PC-3 (cell line): ENCODE data around the gene KCNB1. TPM values are rescaled to one million over a fixed set of nuclear protein-coding genes. Genes with fewer than 3 reads are reported as not detected.

Source experiments
- ATAC-seq: fragments of 200-7000 bp; cut with Tn5 transposase; 2 replicates; pipeline ENCODE4 v1.9.1; 2020; ENCODE audit warnings: mild to moderate bottlenecking, moderate library complexity
- BruUV-seq: library from RNA; stranded (reverse); fragments of 400-500 nt; replicated peaks from 2 replicates; lab custom pipeline; 2021; lab: Mats Ljungman, UMichigan
- CTCF ChIA-PET: fragments of 300-600 bp; sonication (Branson Sonifier 250); formaldehyde crosslinking; loops from one replicate; lab custom pipeline; 2022; ENCODE audit warnings: antibody characterized with exemption; lab: Charles Lee
- POLR2A ChIA-PET: fragments of 300-600 bp; sonication (Branson Sonifier 250); formaldehyde crosslinking; loops from one replicate; lab custom pipeline; 2022; ENCODE audit warnings: antibody characterized with exemption; ENCODE audit not compliant: unreplicated experiment; lab: Charles Lee
- DNase-seq: peaks from one replicate; pipeline ENCODE4 v3.0.0-alpha.2; 2015
- H2AFZ ChIP-seq: fragments of 300-600 bp; sonication (generic); 2 replicates; pipeline ENCODE4 v1.6.0; 2016; ENCODE audit warnings: antibody characterized with exemption, low read length
- H3F3A ChIP-seq: fragments of 300-600 bp; sonication (generic); one replicate; pipeline ENCODE4 v1.6.0; 2017; ENCODE audit warnings: antibody characterized with exemption, low read length, control low read depth, mild to moderate bottlenecking; ENCODE audit not compliant: unreplicated experiment
- H3K27ac ChIP-seq: fragments of 300-600 bp; sonication (generic); 2 replicates; pipeline ENCODE4 v1.5.1; 2016; ENCODE audit warnings: mild to moderate bottlenecking, low read length
- H3K27me3 ChIP-seq: fragments of 300-600 bp; sonication (generic); 2 replicates; pipeline ENCODE4 v1.6.1; 2016; ENCODE audit warnings: low read length, mixed read lengths
- H3K36me3 ChIP-seq: fragments of 300-600 bp; sonication (generic); 2 replicates; pipeline ENCODE4 v1.6.1; 2016; ENCODE audit warnings: low read depth, mixed run types, low read length, mixed read lengths
- H3K4me1 ChIP-seq: fragments of 300-600 bp; sonication (generic); 2 replicates; pipeline ENCODE4 v1.5.1; 2016; ENCODE audit warnings: low read length; ENCODE audit not compliant: insufficient read depth
- H3K4me2 ChIP-seq: fragments of 300-600 bp; sonication (generic); 2 replicates; pipeline ENCODE4 v1.6.0; 2016; ENCODE audit warnings: low read length
- H3K4me3 ChIP-seq: fragments of 300-600 bp; sonication (generic); 2 replicates; pipeline ENCODE4 v1.5.1; 2016; ENCODE audit warnings: mild to moderate bottlenecking, low read length, mixed read lengths
- H3K79me2 ChIP-seq: fragments of 300-600 bp; sonication (generic); 2 replicates; pipeline ENCODE4 v1.6.1; 2017; ENCODE audit warnings: low read length, mixed read lengths
- H3K9ac ChIP-seq: fragments of 300-600 bp; sonication (generic); 2 replicates; pipeline ENCODE4 v1.6.0; 2016; ENCODE audit warnings: mild to moderate bottlenecking, low read length
- H3K9me2 ChIP-seq: fragments of 300-600 bp; sonication (generic); replicated peaks from 2 replicates; pipeline ENCODE4 v1.6.1; 2016; ENCODE audit warnings: mixed run types, low read length, mixed read lengths
- H3K9me3 ChIP-seq: fragments of 300-600 bp; sonication (generic); 2 replicates; pipeline ENCODE4 v1.6.1; 2016; ENCODE audit warnings: low read length, mixed read lengths
- H4K20me1 ChIP-seq: fragments of 300-600 bp; sonication (generic); 2 replicates; pipeline ENCODE4 v1.6.1; 2016; ENCODE audit warnings: low read length, mixed read lengths
- CTCF ChIP-seq: fragments of 300-600 bp; sonication (generic); conservative IDR thresholded peaks from 2 replicates; pipeline ENCODE4 v1.5.1; 2017; ENCODE audit warnings: antibody characterized with exemption, low read depth, mild to moderate bottlenecking, low read length
- EZH2 ChIP-seq: fragments of 300-600 bp; sonication (generic); IDR thresholded peaks from one replicate; pipeline ENCODE4 v1.6.1; 2017; ENCODE audit warnings: antibody characterized with exemption, mild to moderate bottlenecking, low read length; ENCODE audit not compliant: unreplicated experiment
- EZH2phosphoT487 ChIP-seq: fragments of 300-600 bp; sonication (generic); IDR thresholded peaks from 2 replicates; pipeline ENCODE4 v1.6.1; 2018; ENCODE audit warnings: mild to moderate bottlenecking, antibody characterized with exemption, low read length, borderline replicate concordance
- intact Hi-C: fragments of 100-400 bp; cut with micrococcal nuclease; formaldehyde crosslinking; loops from 2 replicates; pipeline ENCODE4 v1.9.0; 2023
- total RNA-seq: library from RNA; depleted of rRNA; stranded (reverse); fragments of >200 nt; gene quantifications from 2 replicates; pipeline ENCODE4 v1.2.3, GENCODE V29; 2014

Gene KCNB1
- total RNA-seq, 1 experiment from 2014 or later, result 0.04 TPM

DNA sequence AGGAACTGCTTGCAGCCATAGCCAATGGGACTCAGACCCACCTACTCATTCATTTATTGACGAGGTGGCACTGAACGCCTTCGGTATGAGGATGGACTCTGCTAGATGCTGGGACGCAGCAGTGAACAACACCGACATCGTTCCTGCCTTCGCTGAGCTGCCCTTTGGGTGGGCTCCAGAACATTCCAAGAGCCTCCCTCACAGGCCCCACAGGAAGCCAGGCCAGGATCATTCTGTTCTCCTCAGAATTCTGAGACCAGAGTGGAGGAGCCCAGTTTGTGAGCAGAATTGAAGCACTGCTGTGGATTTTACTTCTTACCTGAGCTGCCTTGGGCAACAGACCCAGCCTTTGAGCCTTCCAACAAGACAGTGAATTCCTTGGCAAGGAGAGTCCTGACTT is 82.1 kb downstream of the KCNB1 start:
- no peaks in the 10 kb centered on the region for H4K20me1 ChIP-seq
- 0 out of 2 replicates have a peak, but pooled peaks cover 8% of the 10 kb centered on the region for H3K9me3 ChIP-seq
- H3K27me3 ChIP-seq, result no peaks in the 10 kb centered on the region
- ChIA-PET POLR2A (interaction anchor here (0.5 kb wide), 1 partner anchor 1022 kb away, joined by 5 read pairs; no protein-coding TSS in a partner anchor), CTCF (no interaction called here)
- H3K4me2 ChIP-seq, result no peak overlapping the region
- TF ChIP-seq CTCF (no peak), EZH2phosphoT487 (no peak), EZH2 (no peak)
- BruUV-seq, result no TSS peak
- intact Hi-C loops, result no loop called here
- no peak for ATAC-seq
- no peak overlapping the region for H3K4me3 ChIP-seq
- no peaks in the 10 kb centered on the region for H3F3A ChIP-seq
- no peak overlapping the region for H3K27ac ChIP-seq
- no peaks in the 10 kb centered on the region for H3K9me2 ChIP-seq
- H3K79me2 ChIP-seq, result no peaks in the 10 kb centered on the region
- no peak for DNase-seq
- H3K4me1 ChIP-seq, result no peaks in the 10 kb centered on the region
- no peak overlapping the region for H2AFZ ChIP-seq
- no peak overlapping the region for H3K9ac ChIP-seq
- no peaks in the 10 kb centered on the region for H3K36me3 ChIP-seq

DNA sequence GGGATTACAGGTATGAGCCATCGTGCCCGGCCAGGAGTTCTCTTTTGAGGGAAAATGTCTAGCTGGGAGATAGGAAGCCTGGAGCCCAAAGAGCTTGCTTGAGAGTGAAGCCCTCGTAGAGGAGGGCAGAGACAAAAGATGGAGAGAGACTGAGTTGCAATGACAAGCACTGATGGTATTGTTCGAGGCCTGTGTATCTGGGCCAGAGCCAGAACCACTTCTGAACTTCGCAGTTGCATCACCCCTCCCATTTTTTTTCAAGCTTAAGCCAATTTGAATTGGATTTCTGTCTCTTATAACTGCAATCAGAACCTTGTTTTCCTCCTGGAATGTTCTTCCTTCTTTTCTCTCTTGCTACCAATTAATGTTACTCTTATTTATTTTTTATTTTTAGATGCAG is 83.1 kb downstream of the KCNB1 start:
- H3K36me3 ChIP-seq, result no peaks in the 10 kb centered on the region
- H3K4me2 ChIP-seq, result no peak overlapping the region
- ATAC-seq (no peak), DNase-seq (no peak)
- no peaks in the 10 kb centered on the region for H4K20me1 ChIP-seq
- ChIA-PET POLR2A (no interaction called here), CTCF (no interaction called here)
- H3K27me3 ChIP-seq, result no peaks in the 10 kb centered on the region
- no peak overlapping the region for H2AFZ ChIP-seq
- no peaks in the 10 kb centered on the region for H3F3A ChIP-seq
- no peaks in the 10 kb centered on the region for H3K79me2 ChIP-seq
- intact Hi-C loops, result no loop called here
- H3K4me1 ChIP-seq, result no peaks in the 10 kb centered on the region
- H3K9me3 ChIP-seq, result 0 out of 2 replicates have a peak, but pooled peaks cover 8% of the 10 kb centered on the region
- BruUV-seq, result no TSS peak
- H3K9ac ChIP-seq, result no peak overlapping the region
- TF ChIP-seq EZH2phosphoT487 (no peak), CTCF (no peak), EZH2 (no peak)
- no peaks in the 10 kb centered on the region for H3K9me2 ChIP-seq
- H3K4me3 ChIP-seq, result no peak overlapping the region
- no peak overlapping the region for H3K27ac ChIP-seq

GRCh38 chr20:49398401-49399144 is 83.9 kb downstream of the KCNB1 start:
- Histone ChIP-seq H3K4me1 (no peaks in the 10 kb centered on the region), H3K27me3 (no peaks in the 10 kb centered on the region), H3K4me3 (no peak overlapping the region), H2AFZ (no peak overlapping the region), H3K9me3 (0 out of 2 replicates have a peak, but pooled peaks cover 8% of the 10 kb centered on the region), H3K9ac (no peak overlapping the region), H3K79me2 (no peaks in the 10 kb centered on the region), H3K4me2 (no peak overlapping the region), H4K20me1 (no peaks in the 10 kb centered on the region), H3F3A (no peaks in the 10 kb centered on the region), H3K9me2 (no peaks in the 10 kb centered on the region), H3K36me3 (no peaks in the 10 kb centered on the region), H3K27ac (no peak overlapping the region)
- no TSS peak for BruUV-seq
- ChIA-PET CTCF (no interaction called here), POLR2A (no interaction called here)
- TF ChIP-seq EZH2 (no peak), CTCF (no peak), EZH2phosphoT487 (no peak)
- intact Hi-C loops, result no loop called here
- DNase-seq (no peak), ATAC-seq (no peak)
